SK-N-SH (cell line): ENCODE data around the gene HBA1. TPM values are rescaled to one million over a fixed set of nuclear protein-coding genes. Genes with fewer than 3 reads are reported as not detected.

Experiments
- CTCF ChIA-PET: fragments of 300-600, 350-600 bp; formaldehyde crosslinking; extraction: SDS; loops from one replicate; lab custom pipeline; 2021; lab: Yijun Ruan, JAX
- POLR2A ChIA-PET: fragments of 350-600 bp; sonication (Branson Sonifier 250); formaldehyde crosslinking; extraction: SDS; loops from one replicate; lab custom pipeline; 2020; ENCODE audit warnings: antibody characterized with exemption, inconsistent platforms; lab: Yijun Ruan, JAX
- DNase-seq: peaks from one replicate; pipeline ENCODE4 v3.0.0; 2012
- H2AFZ ChIP-seq: fragments of 200-600 bp; sonication (generic); 2 replicates; pipeline ENCODE4 v1.8.1; 2016; ENCODE audit warnings: antibody characterized with exemption, mild to moderate bottlenecking, low read depth
- H3F3A ChIP-seq: fragments of 200-600 bp; sonication (generic); replicated peaks from 2 replicates; pipeline ENCODE3; 2016; ENCODE audit warnings: antibody characterized with exemption, mild to moderate bottlenecking; ENCODE audit not compliant: insufficient read depth
- H3K27ac ChIP-seq, 2 experiments: fragments of 200-500 bp in 1 of 2; fragments of 200-600 bp in 1 of 2; sonication (Bioruptor generic) in 1 of 2; sonication (generic), shearing (Covaris generic) in 1 of 2; 2 replicates each; pipeline versions ENCODE4 v1.5.1 to v1.6.1; 2014 to 2016; ENCODE audit warnings: low read depth in 2 of 2, inconsistent platforms in 1 of 2, low read length in 1 of 2, mild to moderate bottlenecking in 1 of 2, mixed read lengths in 1 of 2
- H3K27me3 ChIP-seq: fragments of 200-600 bp; sonication (generic), shearing (Covaris generic); 2 replicates; pipeline ENCODE4 v1.6.1; 2016; ENCODE audit warnings: mixed run types; ENCODE audit not compliant: insufficient read depth
- H3K36me3 ChIP-seq, 2 experiments: fragments of 200-500 bp in 1 of 2; fragments of 200-600 bp in 1 of 2; sonication (Bioruptor generic) in 1 of 2; sonication (generic) in 1 of 2; replicated peaks in 1 of 2; 2 replicates each; pipeline versions ENCODE3 to v1.5.1; 2014 to 2016; ENCODE audit warnings: low read length in 1 of 2, mild to moderate bottlenecking in 1 of 2; ENCODE audit not compliant: insufficient read depth in 2 of 2, control insufficient read depth in 1 of 2
- H3K4me1 ChIP-seq, 2 experiments: fragments of 200-500 bp in 1 of 2; fragments of 200-600 bp in 1 of 2; sonication (Bioruptor generic) in 1 of 2; sonication (generic), shearing (Covaris generic) in 1 of 2; 2 replicates each; pipeline versions ENCODE4 v1.5.1 to v1.6.1; 2014 to 2016; ENCODE audit warnings: low read depth in 1 of 2, low read length in 1 of 2, mixed run types in 1 of 2; ENCODE audit not compliant: insufficient read depth in 2 of 2, control insufficient read depth in 1 of 2
- H3K4me2 ChIP-seq: fragments of 200-600 bp; sonication (generic), shearing (Covaris generic); 2 replicates; pipeline ENCODE4 v1.6.1; 2017; ENCODE audit warnings: mixed run types
- H3K4me3 ChIP-seq, 2 experiments: fragments of 200-500 bp in 1 of 2; fragments of 200-600 bp in 1 of 2; sonication (Bioruptor generic) in 1 of 2; sonication (generic), shearing (Covaris generic) in 1 of 2; 2 replicates each; pipeline versions ENCODE4 v1.5.1 to v1.8.1; 2014 to 2016; ENCODE audit warnings: low read depth in 2 of 2, inconsistent platforms in 1 of 2, low read length in 1 of 2, mild to moderate bottlenecking in 1 of 2, mixed read lengths in 1 of 2, moderate library complexity in 1 of 2
- H3K79me2 ChIP-seq: fragments of 200-600 bp; sonication (generic); 2 replicates; pipeline ENCODE4 v1.8.1; 2017; ENCODE audit warnings: mild to moderate bottlenecking; ENCODE audit not compliant: insufficient read depth
- H3K9ac ChIP-seq: fragments of 200-600 bp; sonication (generic); 2 replicates; pipeline ENCODE4 v1.6.1; 2017; ENCODE audit warnings: mixed run types
- H3K9me2 ChIP-seq: fragments of 200-600 bp; sonication (generic); 2 replicates; pipeline ENCODE4 v1.6.1; 2017; ENCODE audit warnings: mixed run types
- H3K9me3 ChIP-seq: fragments of 200-600 bp; sonication (generic); 2 replicates; pipeline ENCODE4 v1.6.1; 2017; ENCODE audit warnings: mixed run types, mild to moderate bottlenecking, moderate library complexity
- H4K20me1 ChIP-seq: fragments of 200-600 bp; sonication (generic); 2 replicates; pipeline ENCODE4 v1.6.1; 2017; ENCODE audit warnings: mild to moderate bottlenecking, mixed run types; ENCODE audit not compliant: insufficient read depth
- CHD2 ChIP-seq: fragments of 150-350 bp; IDR thresholded peaks from 2 replicates; pipeline ENCODE4 v1.6.1; 2018; ENCODE audit warnings: low read length; ENCODE audit not compliant: partially characterized antibody
- ELF1 ChIP-seq: IDR thresholded peaks from 2 replicates; pipeline ENCODE4 v1.4.0; 2012
- EP300 ChIP-seq, 2 experiments: IDR thresholded peaks; 2 replicates each; pipeline versions ENCODE4 v1.4.0 to v1.6.1; 2012; ENCODE audit warnings: borderline replicate concordance in 1 of 2, low read depth in 1 of 2, low read length in 1 of 2
- FOSL2 ChIP-seq: IDR thresholded peaks from 2 replicates; pipeline ENCODE4 v1.4.0; 2012; ENCODE audit warnings: low read depth, mild to moderate bottlenecking, moderate library complexity, borderline replicate concordance
- FOXJ3 ChIP-seq: sonication (generic); formaldehyde crosslinking; IDR thresholded peaks from 2 replicates; pipeline ENCODE4 v1.5.1; 2020; ENCODE audit warnings: mild to moderate bottlenecking, missing genetic modification reagents
- GABPA ChIP-seq: IDR thresholded peaks from 2 replicates; pipeline ENCODE4 v1.4.0; 2012; ENCODE audit warnings: low read depth, mild to moderate bottlenecking
- JUND ChIP-seq: IDR thresholded peaks from 2 replicates; pipeline ENCODE4 v1.4.0; 2012
- MXI1 ChIP-seq: IDR thresholded peaks from 2 replicates; pipeline ENCODE4 v1.6.1; 2012; ENCODE audit warnings: mild to moderate bottlenecking, low read depth, low read length, improper control_type of control experiment
- NRF1 ChIP-seq: IDR thresholded peaks from 2 replicates; pipeline ENCODE4 v1.6.1; 2012; ENCODE audit warnings: low read depth, mild to moderate bottlenecking, low read length
- RCOR1 ChIP-seq: fragments of 150-350 bp; IDR thresholded peaks from 2 replicates; pipeline ENCODE4 v1.6.1; 2017; ENCODE audit warnings: antibody characterized with exemption, low read length
- RFX5 ChIP-seq: IDR thresholded peaks from 2 replicates; pipeline ENCODE4 v1.6.1; 2012; ENCODE audit warnings: mild to moderate bottlenecking, improper control_type of control experiment, low read length
- SIN3A ChIP-seq: IDR thresholded peaks from 2 replicates; pipeline ENCODE4 v1.6.1; 2012; ENCODE audit warnings: low read depth, mild to moderate bottlenecking, low read length, moderate library complexity, borderline replicate concordance
- TAF1 ChIP-seq: IDR thresholded peaks from 2 replicates; pipeline ENCODE4 v1.6.1; 2012; ENCODE audit warnings: low read depth, mild to moderate bottlenecking, low read length, moderate library complexity, borderline replicate concordance
- TEAD4 ChIP-seq: IDR thresholded peaks from 2 replicates; pipeline ENCODE4 v1.4.0; 2012; ENCODE audit warnings: mild to moderate bottlenecking, borderline replicate concordance; ENCODE audit not compliant: insufficient read depth
- YY1 ChIP-seq: IDR thresholded peaks from 2 replicates; pipeline ENCODE4 v1.4.0; 2012; ENCODE audit warnings: low read depth, mild to moderate bottlenecking
- WGBS: methylation state at CpG from one replicate; pipeline ENCODE4 v1.1.6; 2017; ENCODE audit warnings: low lambda C conversion rate; 5-methylcytosine and 5-hydroxymethylcytosine counted together
- polyA plus RNA-seq, 3 experiments: library from polyadenylated mRNA; depleted of rRNA; stranded (reverse); fragments of >200 nt; gene quantifications; 2 replicates each; pipeline ENCODE4 v1.2.3, GENCODE V29; 2012
- TF ChIP-seq, protein P1 (sequence below): IDR thresholded peaks from 2 replicates; pipeline ENCODE4 v1.4.0; 2012; ENCODE audit warnings: low read depth
- TF ChIP-seq, protein P2 (sequence below): IDR thresholded peaks from 2 replicates; pipeline ENCODE4; 2012
- TF ChIP-seq, protein P3 (sequence below): fragments of 150-350 bp; IDR thresholded peaks from 2 replicates; pipeline ENCODE4 v1.6.1; 2017; ENCODE audit warnings: antibody characterized with exemption, low read length, low read depth, borderline replicate concordance
- TF ChIP-seq, protein P4 (sequence below): fragments of 150-350 bp; IDR thresholded peaks from 2 replicates; pipeline ENCODE4 v1.6.1; 2016; ENCODE audit warnings: mild to moderate bottlenecking, low read depth, low read length

Gene HBA1
- polyA plus RNA-seq, 1 of the 3 experiments (the other 2 are of a cell fraction) = not detected

DNA sequence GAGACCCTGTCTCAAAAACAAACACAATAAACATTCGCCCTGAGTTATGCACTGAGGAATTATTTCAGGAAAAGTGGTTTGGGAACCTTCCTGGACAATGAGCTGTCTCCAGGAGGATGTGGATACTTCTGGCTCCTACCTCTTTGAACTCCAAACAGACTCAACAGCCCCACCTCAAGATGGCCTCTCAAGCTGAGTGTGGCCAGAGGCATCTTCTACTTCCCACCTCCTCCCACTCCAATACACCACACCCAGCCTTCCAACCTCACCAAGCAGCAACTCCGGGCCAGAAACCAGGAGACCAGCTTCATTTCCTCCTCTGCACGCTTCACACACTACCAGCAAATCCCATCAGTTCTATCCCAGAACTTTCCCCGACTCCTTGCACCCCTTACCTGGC, 15.4 kb downstream of the HBA1 start:
- Histone ChIP-seq H3K27me3 (no peaks in the 10 kb centered on the region), H3K9me3 (no peaks in the 10 kb centered on the region), H3K79me2 (no peaks in the 10 kb centered on the region), H3F3A (peaks cover 13% of the 10 kb centered on the region), H3K4me2 (no peak overlapping the region), H4K20me1 (peaks cover 12% of the 10 kb centered on the region; the same call in 1 of the 2 replicates), H3K4me1 (no peaks in the 10 kb centered on the region), H3K9me2 (no peaks in the 10 kb centered on the region), H2AFZ (no peak overlapping the region), H3K27ac (no peak overlapping the region), H3K36me3 (peaks cover 36 to 59% of the 10 kb centered on the region in 2 experiments), H3K4me3 (no peak overlapping the region), H3K9ac (no peak overlapping the region)
- TF ChIP-seq, protein P1, sequence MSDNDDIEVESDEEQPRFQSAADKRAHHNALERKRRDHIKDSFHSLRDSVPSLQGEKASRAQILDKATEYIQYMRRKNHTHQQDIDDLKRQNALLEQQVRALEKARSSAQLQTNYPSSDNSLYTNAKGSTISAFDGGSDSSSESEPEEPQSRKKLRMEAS = no peak
- TF ChIP-seq SIN3A (no peak), ELF1 (no peak), GABPA (no peak), TAF1 (no peak), MXI1 (no peak), CHD2 (no peak)
- TF ChIP-seq, protein P2, sequence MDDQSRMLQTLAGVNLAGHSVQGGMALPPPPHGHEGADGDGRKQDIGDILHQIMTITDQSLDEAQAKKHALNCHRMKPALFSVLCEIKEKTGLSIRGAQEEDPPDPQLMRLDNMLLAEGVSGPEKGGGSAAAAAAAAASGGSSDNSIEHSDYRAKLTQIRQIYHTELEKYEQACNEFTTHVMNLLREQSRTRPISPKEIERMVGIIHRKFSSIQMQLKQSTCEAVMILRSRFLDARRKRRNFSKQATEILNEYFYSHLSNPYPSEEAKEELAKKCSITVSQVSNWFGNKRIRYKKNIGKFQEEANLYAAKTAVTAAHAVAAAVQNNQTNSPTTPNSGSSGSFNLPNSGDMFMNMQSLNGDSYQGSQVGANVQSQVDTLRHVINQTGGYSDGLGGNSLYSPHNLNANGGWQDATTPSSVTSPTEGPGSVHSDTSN = no peak
- ChIA-PET POLR2A (no interaction called here), CTCF (interaction anchor here (1.0 to 4.9 kb wide), 4 partner anchors 10 to 126 kb away, joined by 5 to 44 read pairs (median 6); partner anchors contain the start of gene HBQ1)
- no peak for DNase-seq
- WGBS = 99% methylated on average over 4 of the region's 4 CpGs

DNA sequence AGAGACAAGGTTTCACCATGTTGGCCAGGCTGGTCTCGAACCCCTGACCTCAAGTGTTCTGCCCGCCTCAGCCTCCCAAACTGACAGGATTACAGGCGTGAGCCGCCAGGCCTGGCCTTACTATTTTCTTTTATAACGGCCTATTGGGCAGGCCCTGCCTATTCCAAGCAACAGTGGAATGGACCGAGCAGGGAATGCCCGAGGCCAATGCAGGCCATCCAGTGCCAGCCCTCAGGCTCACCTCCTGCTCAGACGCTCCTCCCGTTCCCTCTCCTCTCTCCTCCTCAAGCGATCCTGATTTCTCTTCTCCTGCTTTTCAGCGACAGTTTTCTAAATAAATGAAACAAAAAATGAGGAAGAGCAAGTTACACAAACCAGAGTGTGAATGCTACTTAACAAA, 16.2 kb downstream of the HBA1 start:
- Histone ChIP-seq H3K4me1 (no peaks in the 10 kb centered on the region), H3K27me3 (no peaks in the 10 kb centered on the region), H3K27ac (no peak overlapping the region), H3F3A (peaks cover 13% of the 10 kb centered on the region), H3K36me3 (peaks cover 43 to 58% of the 10 kb centered on the region in 2 experiments), H3K4me3 (no peak overlapping the region), H3K9me2 (no peaks in the 10 kb centered on the region), H2AFZ (no peak overlapping the region), H3K4me2 (no peak overlapping the region), H4K20me1 (peaks cover 9% of the 10 kb centered on the region; the same call in 1 of the 2 replicates), H3K9me3 (no peaks in the 10 kb centered on the region), H3K79me2 (peaks cover 7% of the 10 kb centered on the region; the same call in 1 of the 2 replicates), H3K9ac (no peak overlapping the region)
- TF ChIP-seq RCOR1 (no peak), RFX5 (no peak), TAF1 (no peak), FOXJ3 (CRISPR knock-in tag) (no peak), MXI1 (no peak), EP300 (IDR thresholded peaks at IDR 0.05; ENCODE audit: borderline replicate concordance in 1 of 2, low read depth in 1 of 2, low read length in 1 of 2) (no peak), TEAD4 (no peak), JUND (no peak), FOSL2 (no peak), YY1 (no peak), NRF1 (no peak)
- TF ChIP-seq, protein P1 = no peak
- TF ChIP-seq, protein P3, sequence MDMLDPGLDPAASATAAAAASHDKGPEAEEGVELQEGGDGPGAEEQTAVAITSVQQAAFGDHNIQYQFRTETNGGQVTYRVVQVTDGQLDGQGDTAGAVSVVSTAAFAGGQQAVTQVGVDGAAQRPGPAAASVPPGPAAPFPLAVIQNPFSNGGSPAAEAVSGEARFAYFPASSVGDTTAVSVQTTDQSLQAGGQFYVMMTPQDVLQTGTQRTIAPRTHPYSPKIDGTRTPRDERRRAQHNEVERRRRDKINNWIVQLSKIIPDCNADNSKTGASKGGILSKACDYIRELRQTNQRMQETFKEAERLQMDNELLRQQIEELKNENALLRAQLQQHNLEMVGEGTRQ = no peak
- TF ChIP-seq, protein P4, sequence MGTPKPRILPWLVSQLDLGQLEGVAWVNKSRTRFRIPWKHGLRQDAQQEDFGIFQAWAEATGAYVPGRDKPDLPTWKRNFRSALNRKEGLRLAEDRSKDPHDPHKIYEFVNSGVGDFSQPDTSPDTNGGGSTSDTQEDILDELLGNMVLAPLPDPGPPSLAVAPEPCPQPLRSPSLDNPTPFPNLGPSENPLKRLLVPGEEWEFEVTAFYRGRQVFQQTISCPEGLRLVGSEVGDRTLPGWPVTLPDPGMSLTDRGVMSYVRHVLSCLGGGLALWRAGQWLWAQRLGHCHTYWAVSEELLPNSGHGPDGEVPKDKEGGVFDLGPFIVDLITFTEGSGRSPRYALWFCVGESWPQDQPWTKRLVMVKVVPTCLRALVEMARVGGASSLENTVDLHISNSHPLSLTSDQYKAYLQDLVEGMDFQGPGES = no peak
- DNase-seq = no peak
- ChIA-PET POLR2A (no interaction called here), CTCF (interaction anchor here (0.6 to 4.9 kb wide), 5 partner anchors 11 to 127 kb away, joined by 3 to 44 read pairs (median 5); partner anchors contain the start of gene HBQ1)
- 97% methylated on average over 11 of the region's 11 CpGs for WGBS
